Dermis blood vessel endothelial cell (primary cell): ENCODE measurements around the gene TMED7. TPM values are rescaled to one million over a fixed set of nuclear protein-coding genes. Genes with fewer than 3 reads are reported as not detected.

ENCODE experiments used
- DNase-seq: peaks from one replicate; pipeline ENCODE4 v3.0.0; 2010
- total RNA-seq: library from RNA; depleted of rRNA; stranded (reverse); fragments of >200 nt; gene quantifications from 2 replicates; pipeline ENCODE4 v1.2.3, GENCODE V29; 2014

Gene TMED7
- total RNA-seq, 1 donor from 2014 or later: 106 TPM

- no peak for DNase-seq
Measured at GRCh38 chr5:115579747-115580173, 46.1 kb downstream of the TMED7 start.

GRCh38 chr5:115579216-115579615 lies 46.6 kb downstream of the TMED7 start:
- DNase-seq: no peak

GRCh38 chr5:115578657-115579056 lies 47.2 kb downstream of the TMED7 start:
- DNase-seq: no peak

- no peak for DNase-seq
Measured at GRCh38 chr5:115577741-115578140, 48.1 kb downstream of the TMED7 start.

- DNase-seq: no peak
Measured at GRCh38 chr5:115577329-115577728, 48.5 kb downstream of the TMED7 start.

- DNase-seq: peak; percentile 94
Measured at GRCh38 chr5:115575167-115576070, 50.4 kb downstream of the TMED7 start.

- peak; percentile 42 for DNase-seq
Measured at GRCh38 chr5:115573133-115573532, 52.7 kb downstream of the TMED7 start.

GRCh38 chr5:115571441-115571878 lies 54.4 kb downstream of the TMED7 start:
- DNase-seq: peak; percentile 68

GRCh38 chr5:115568668-115569067 lies 57.2 kb downstream of the TMED7 start:
- no peak for DNase-seq

- no peak for DNase-seq
Measured at GRCh38 chr5:115565233-115565632, 60.6 kb downstream of the TMED7 start.

Other genes with a start within 250 kb of the TMED7 start
- gene FEM1C, start 81.3 kb downstream of the TMED7 start, total RNA-seq: 15.0 and 19.3 TPM in 2 replicates
- gene TICAM2, start 23.6 kb downstream of the TMED7 start, total RNA-seq: 0.17 and 0.93 TPM in 2 replicates
- gene CDO1, start 190.6 kb upstream of the TMED7 start, total RNA-seq: 1.2 and 3.3 TPM in 2 replicates
- 49.9 and 55.3 TPM in 2 replicates for gene ATG12, start 215.5 kb upstream of the TMED7 start, total RNA-seq
- 63.6 and 78.6 TPM in 2 replicates for gene AP3S1, start 215.9 kb upstream of the TMED7 start, total RNA-seq